ENCODE measurements around the gene ARID4B.

GRCh38 chr1:235280467-235280866 is 47.5 kb downstream of the ARID4B start:
- TF ChIP-seq CTCF (IDR thresholded peaks at IDR 0.05 in 4 of 5, conservative IDR thresholded peaks at IDR 0.05 in 1 of 5) = no peak
- no peak for TF ChIP-seq POLR2A (IDR thresholded peaks at IDR 0.05)
